WTC11 (cell line): ENCODE measurements around the gene GABRB1. TPM values are rescaled to one million over a fixed set of nuclear protein-coding genes. Genes with fewer than 3 reads are reported as not detected.

ENCODE experiments used
- ATAC-seq: fragments of 200-7000 bp; cut with Tn5 transposase; 2 replicates; pipeline ENCODE4 v1.10.0; 2021; ENCODE audit warnings: mild to moderate bottlenecking, moderate library complexity
- CTCF ChIA-PET: fragments of 300-600 bp; sonication (Branson Sonifier 250); formaldehyde crosslinking; loops from one replicate; lab custom pipeline; 2021; ENCODE audit warnings: antibody characterized with exemption; lab: Charles Lee
- POLR2A ChIA-PET: fragments of 350-600 bp; sonication (Branson Sonifier 250); formaldehyde crosslinking; loops from one replicate; lab custom pipeline; 2021; ENCODE audit warnings: antibody characterized with exemption; lab: Charles Lee
- DNase-seq: peaks from one replicate; pipeline ENCODE4 v3.0.0; 2021; ENCODE audit warnings: low spot score
- H3K27ac Mint-ChIP-seq: 2 replicates; pipeline ENCODE4 v1.8.0; 2021; ENCODE audit warnings: mixed read lengths
- H3K27me3 Mint-ChIP-seq: 2 replicates; pipeline ENCODE4 v1.8.0; 2021; ENCODE audit warnings: low read depth, mild to moderate bottlenecking, moderate library complexity, mixed read lengths
- H3K36me3 Mint-ChIP-seq: 2 replicates; pipeline ENCODE4 v1.8.0; 2021; ENCODE audit warnings: mixed read lengths
- H3K4me1 Mint-ChIP-seq: 2 replicates; pipeline ENCODE4 v1.8.0; 2022; ENCODE audit warnings: mixed read lengths
- H3K4me3 Mint-ChIP-seq: 2 replicates; pipeline ENCODE4 v1.8.0; 2021; ENCODE audit warnings: mild to moderate bottlenecking, moderate library complexity, mixed read lengths
- H3K9me3 Mint-ChIP-seq: 2 replicates; pipeline ENCODE4 v1.8.0; 2021; ENCODE audit warnings: mixed read lengths
- ELF4 ChIP-seq: sonication (generic); formaldehyde crosslinking; IDR thresholded peaks from 2 replicates; pipeline ENCODE4 v1.8.1; 2022; ENCODE audit warnings: low read depth, mild to moderate bottlenecking, moderate library complexity, missing genetic modification reagents
- FOXK1 ChIP-seq: sonication (generic); formaldehyde crosslinking; IDR thresholded peaks from 2 replicates; pipeline ENCODE4 v1.8.0; 2022; ENCODE audit warnings: mild to moderate bottlenecking, moderate library complexity, missing genetic modification reagents
- GRHL2 ChIP-seq: fragments of 250-450 bp; sonication (Bioruptor Pico); IDR thresholded peaks from 2 replicates; pipeline ENCODE4 v1.8.0; 2022; ENCODE audit warnings: mild to moderate bottlenecking, moderate library complexity; ENCODE audit not compliant: insufficient replicate concordance, severe bottlenecking
- MYBL2 ChIP-seq: sonication (generic); formaldehyde crosslinking; IDR thresholded peaks from 2 replicates; pipeline ENCODE4 v1.8.1; 2023; ENCODE audit warnings: mild to moderate bottlenecking, moderate library complexity, missing genetic modification reagents
- OVOL2 ChIP-seq: fragments of 250-450 bp; sonication (Bioruptor Pico); IDR thresholded peaks from 2 replicates; pipeline ENCODE4 v1.9.0; 2021; ENCODE audit warnings: mild to moderate bottlenecking, borderline replicate concordance
- SMAD3 ChIP-seq: sonication (generic); formaldehyde crosslinking; IDR thresholded peaks from 2 replicates; pipeline ENCODE4 v1.8.0; 2022; ENCODE audit warnings: missing genetic modification reagents, mild to moderate bottlenecking, borderline replicate concordance
- SOX15 ChIP-seq: fragments of 250-450 bp; sonication (Bioruptor Pico); IDR thresholded peaks from 2 replicates; pipeline ENCODE4 v1.9.0; 2021; ENCODE audit warnings: mild to moderate bottlenecking
- TCF7 ChIP-seq: sonication (generic); formaldehyde crosslinking; IDR thresholded peaks from 2 replicates; pipeline ENCODE4 v1.8.0; 2022; ENCODE audit warnings: mild to moderate bottlenecking, low read depth, missing genetic modification reagents, moderate library complexity
- ZNF121 ChIP-seq: sonication (generic); formaldehyde crosslinking; IDR thresholded peaks from 2 replicates; pipeline ENCODE4 v1.8.0; 2023; ENCODE audit warnings: missing genetic modification reagents
- ZNF219 ChIP-seq: sonication (generic); formaldehyde crosslinking; IDR thresholded peaks from 2 replicates; pipeline ENCODE4 v1.8.0; 2023; ENCODE audit warnings: missing genetic modification reagents, mild to moderate bottlenecking, borderline replicate concordance
- ZNF416 ChIP-seq: fragments of 250-450 bp; sonication (Bioruptor Pico); IDR thresholded peaks from 2 replicates; pipeline ENCODE4 v1.9.0; 2021; ENCODE audit warnings: mild to moderate bottlenecking, inconsistent platforms
- total RNA-seq: library from RNA; stranded (reverse); gene quantifications from 3 replicates; pipeline ENCODE4 v1.2.3, GENCODE V29; 2021
- TF ChIP-seq, protein P1 (sequence below): sonication (generic); formaldehyde crosslinking; IDR thresholded peaks from 2 replicates; pipeline ENCODE4 v1.8.1; 2022; ENCODE audit warnings: mild to moderate bottlenecking, moderate library complexity, missing genetic modification reagents
- TF ChIP-seq, protein P2 (sequence below): sonication (generic); formaldehyde crosslinking; IDR thresholded peaks from 2 replicates; pipeline ENCODE4 v1.8.1; 2023; ENCODE audit warnings: mild to moderate bottlenecking, missing genetic modification reagents, borderline replicate concordance
- TF ChIP-seq, protein P3 (sequence below): sonication (generic); formaldehyde crosslinking; IDR thresholded peaks from 2 replicates; pipeline ENCODE4 v1.8.0; 2023; ENCODE audit warnings: mild to moderate bottlenecking, missing genetic modification reagents
- TF ChIP-seq, protein P4 (sequence below): sonication (generic); formaldehyde crosslinking; IDR thresholded peaks from 2 replicates; pipeline ENCODE4 v1.8.1; 2023; ENCODE audit warnings: mild to moderate bottlenecking, missing genetic modification reagents
- TF ChIP-seq, protein P5 (sequence below): fragments of 250-450 bp; sonication (Bioruptor Pico); IDR thresholded peaks from 2 replicates; pipeline ENCODE4 v1.9.0; 2021; ENCODE audit warnings: moderate library complexity, mild to moderate bottlenecking, inconsistent platforms, borderline replicate concordance
- TF ChIP-seq, protein P6 (sequence below): sonication (generic); formaldehyde crosslinking; IDR thresholded peaks from 2 replicates; pipeline ENCODE4 v1.8.0; 2022; ENCODE audit warnings: mild to moderate bottlenecking, missing genetic modification reagents

GABRB1 gene
- total RNA-seq, 1 experiment from 2014 or later = 0.66 TPM

DNA sequence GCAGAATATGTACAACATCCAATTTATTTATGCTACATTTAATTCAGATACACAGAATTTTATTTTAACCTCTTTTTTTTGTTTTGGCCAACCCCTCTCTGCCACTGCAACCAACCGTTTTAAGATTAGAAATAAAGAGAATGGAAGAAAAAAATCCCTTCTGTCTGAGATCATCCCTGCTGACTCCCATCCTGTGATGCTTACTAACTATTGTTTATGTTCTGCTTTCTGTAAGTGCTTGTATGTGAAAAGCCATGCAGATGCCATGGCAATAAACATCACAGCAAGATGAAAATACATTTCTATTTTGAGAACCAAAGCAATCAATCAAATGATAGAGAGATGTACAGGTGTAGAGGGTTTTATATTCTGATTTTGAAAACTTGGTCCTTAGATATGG lies 70.1 kb downstream of the GABRB1 start:
- Mint-ChIP-seq H3K27ac (no peak overlapping the region), H3K9me3 (no peaks in the 10 kb centered on the region), H3K4me3 (no peak overlapping the region), H3K36me3 (no peaks in the 10 kb centered on the region), H3K27me3 (0 out of 2 replicates have a peak, but pooled peaks cover 4% of the 10 kb centered on the region), H3K4me1 (0 out of 2 replicates have a peak, but pooled peaks cover 3% of the 10 kb centered on the region)
- ChIA-PET CTCF (no interaction called here), POLR2A (no interaction called here)
- DNase-seq = no peak
- TF ChIP-seq OVOL2 (CRISPR knock-in tag) (no peak), FOXK1 (CRISPR knock-in tag) (no peak), ZNF219 (CRISPR knock-in tag) (no peak), ELF4 (CRISPR knock-in tag) (no peak), MYBL2 (CRISPR knock-in tag) (no peak), ZNF121 (CRISPR knock-in tag) (no peak), SMAD3 (CRISPR knock-in tag) (no peak), ZNF416 (CRISPR knock-in tag) (no peak), SOX15 (no peak), GRHL2 (CRISPR knock-in tag) (no peak)
- TF ChIP-seq, protein P1, sequence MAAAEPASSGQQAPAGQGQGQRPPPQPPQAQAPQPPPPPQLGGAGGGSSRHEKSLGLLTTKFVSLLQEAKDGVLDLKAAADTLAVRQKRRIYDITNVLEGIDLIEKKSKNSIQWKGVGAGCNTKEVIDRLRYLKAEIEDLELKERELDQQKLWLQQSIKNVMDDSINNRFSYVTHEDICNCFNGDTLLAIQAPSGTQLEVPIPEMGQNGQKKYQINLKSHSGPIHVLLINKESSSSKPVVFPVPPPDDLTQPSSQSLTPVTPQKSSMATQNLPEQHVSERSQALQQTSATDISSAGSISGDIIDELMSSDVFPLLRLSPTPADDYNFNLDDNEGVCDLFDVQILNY (CRISPR knock-in tag) = no peak
- TF ChIP-seq, protein P2, sequence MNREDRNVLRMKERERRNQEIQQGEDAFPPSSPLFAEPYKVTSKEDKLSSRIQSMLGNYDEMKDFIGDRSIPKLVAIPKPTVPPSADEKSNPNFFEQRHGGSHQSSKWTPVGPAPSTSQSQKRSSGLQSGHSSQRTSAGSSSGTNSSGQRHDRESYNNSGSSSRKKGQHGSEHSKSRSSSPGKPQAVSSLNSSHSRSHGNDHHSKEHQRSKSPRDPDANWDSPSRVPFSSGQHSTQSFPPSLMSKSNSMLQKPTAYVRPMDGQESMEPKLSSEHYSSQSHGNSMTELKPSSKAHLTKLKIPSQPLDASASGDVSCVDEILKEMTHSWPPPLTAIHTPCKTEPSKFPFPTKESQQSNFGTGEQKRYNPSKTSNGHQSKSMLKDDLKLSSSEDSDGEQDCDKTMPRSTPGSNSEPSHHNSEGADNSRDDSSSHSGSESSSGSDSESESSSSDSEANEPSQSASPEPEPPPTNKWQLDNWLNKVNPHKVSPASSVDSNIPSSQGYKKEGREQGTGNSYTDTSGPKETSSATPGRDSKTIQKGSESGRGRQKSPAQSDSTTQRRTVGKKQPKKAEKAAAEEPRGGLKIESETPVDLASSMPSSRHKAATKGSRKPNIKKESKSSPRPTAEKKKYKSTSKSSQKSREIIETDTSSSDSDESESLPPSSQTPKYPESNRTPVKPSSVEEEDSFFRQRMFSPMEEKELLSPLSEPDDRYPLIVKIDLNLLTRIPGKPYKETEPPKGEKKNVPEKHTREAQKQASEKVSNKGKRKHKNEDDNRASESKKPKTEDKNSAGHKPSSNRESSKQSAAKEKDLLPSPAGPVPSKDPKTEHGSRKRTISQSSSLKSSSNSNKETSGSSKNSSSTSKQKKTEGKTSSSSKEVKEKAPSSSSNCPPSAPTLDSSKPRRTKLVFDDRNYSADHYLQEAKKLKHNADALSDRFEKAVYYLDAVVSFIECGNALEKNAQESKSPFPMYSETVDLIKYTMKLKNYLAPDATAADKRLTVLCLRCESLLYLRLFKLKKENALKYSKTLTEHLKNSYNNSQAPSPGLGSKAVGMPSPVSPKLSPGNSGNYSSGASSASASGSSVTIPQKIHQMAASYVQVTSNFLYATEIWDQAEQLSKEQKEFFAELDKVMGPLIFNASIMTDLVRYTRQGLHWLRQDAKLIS (CRISPR knock-in tag) = no peak
- TF ChIP-seq, protein P3, sequence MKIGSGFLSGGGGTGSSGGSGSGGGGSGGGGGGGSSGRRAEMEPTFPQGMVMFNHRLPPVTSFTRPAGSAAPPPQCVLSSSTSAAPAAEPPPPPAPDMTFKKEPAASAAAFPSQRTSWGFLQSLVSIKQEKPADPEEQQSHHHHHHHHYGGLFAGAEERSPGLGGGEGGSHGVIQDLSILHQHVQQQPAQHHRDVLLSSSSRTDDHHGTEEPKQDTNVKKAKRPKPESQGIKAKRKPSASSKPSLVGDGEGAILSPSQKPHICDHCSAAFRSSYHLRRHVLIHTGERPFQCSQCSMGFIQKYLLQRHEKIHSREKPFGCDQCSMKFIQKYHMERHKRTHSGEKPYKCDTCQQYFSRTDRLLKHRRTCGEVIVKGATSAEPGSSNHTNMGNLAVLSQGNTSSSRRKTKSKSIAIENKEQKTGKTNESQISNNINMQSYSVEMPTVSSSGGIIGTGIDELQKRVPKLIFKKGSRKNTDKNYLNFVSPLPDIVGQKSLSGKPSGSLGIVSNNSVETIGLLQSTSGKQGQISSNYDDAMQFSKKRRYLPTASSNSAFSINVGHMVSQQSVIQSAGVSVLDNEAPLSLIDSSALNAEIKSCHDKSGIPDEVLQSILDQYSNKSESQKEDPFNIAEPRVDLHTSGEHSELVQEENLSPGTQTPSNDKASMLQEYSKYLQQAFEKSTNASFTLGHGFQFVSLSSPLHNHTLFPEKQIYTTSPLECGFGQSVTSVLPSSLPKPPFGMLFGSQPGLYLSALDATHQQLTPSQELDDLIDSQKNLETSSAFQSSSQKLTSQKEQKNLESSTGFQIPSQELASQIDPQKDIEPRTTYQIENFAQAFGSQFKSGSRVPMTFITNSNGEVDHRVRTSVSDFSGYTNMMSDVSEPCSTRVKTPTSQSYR (CRISPR knock-in tag) = no peak
- no peak for ATAC-seq

DNA sequence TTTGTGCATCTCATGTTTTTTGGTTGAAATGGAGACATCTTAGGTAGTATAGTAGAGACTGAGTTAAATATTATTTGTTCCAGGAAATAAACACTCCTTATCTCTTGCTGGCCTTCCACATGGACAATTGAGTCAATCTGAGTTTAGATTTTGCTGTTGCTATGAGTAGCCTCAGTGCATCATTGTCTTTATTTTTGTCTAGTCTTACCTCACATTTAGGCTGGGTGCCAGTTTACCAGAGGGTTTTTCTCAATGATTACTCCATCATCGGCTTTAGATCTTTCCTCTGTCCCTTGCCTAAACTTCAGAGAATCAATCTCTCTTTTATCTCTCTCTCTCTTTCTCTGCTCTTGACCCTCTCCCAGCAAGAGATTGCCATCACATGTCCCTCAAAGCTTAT lies 73.6 kb downstream of the GABRB1 start:
- no peaks in the 10 kb centered on the region for H3K36me3 Mint-ChIP-seq
- ChIA-PET POLR2A (no interaction called here), CTCF (interaction anchor here (1.1 kb wide), 1 partner anchor 18 kb away, joined by 3 read pairs; no protein-coding TSS in a partner anchor)
- no peak overlapping the region for H3K4me3 Mint-ChIP-seq
- no peaks in the 10 kb centered on the region for H3K4me1 Mint-ChIP-seq
- DNase-seq = no peak
- no peak overlapping the region for H3K27ac Mint-ChIP-seq
- H3K9me3 Mint-ChIP-seq = no peaks in the 10 kb centered on the region
- no peak for ATAC-seq
- 0 out of 2 replicates have a peak, but pooled peaks cover 4% of the 10 kb centered on the region for H3K27me3 Mint-ChIP-seq
- TF ChIP-seq GRHL2 (CRISPR knock-in tag) (no peak), TCF7 (no peak)
- TF ChIP-seq, protein P4, sequence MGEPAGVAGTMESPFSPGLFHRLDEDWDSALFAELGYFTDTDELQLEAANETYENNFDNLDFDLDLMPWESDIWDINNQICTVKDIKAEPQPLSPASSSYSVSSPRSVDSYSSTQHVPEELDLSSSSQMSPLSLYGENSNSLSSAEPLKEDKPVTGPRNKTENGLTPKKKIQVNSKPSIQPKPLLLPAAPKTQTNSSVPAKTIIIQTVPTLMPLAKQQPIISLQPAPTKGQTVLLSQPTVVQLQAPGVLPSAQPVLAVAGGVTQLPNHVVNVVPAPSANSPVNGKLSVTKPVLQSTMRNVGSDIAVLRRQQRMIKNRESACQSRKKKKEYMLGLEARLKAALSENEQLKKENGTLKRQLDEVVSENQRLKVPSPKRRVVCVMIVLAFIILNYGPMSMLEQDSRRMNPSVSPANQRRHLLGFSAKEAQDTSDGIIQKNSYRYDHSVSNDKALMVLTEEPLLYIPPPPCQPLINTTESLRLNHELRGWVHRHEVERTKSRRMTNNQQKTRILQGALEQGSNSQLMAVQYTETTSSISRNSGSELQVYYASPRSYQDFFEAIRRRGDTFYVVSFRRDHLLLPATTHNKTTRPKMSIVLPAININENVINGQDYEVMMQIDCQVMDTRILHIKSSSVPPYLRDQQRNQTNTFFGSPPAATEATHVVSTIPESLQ (CRISPR knock-in tag) = no peak
- TF ChIP-seq, protein P5, sequence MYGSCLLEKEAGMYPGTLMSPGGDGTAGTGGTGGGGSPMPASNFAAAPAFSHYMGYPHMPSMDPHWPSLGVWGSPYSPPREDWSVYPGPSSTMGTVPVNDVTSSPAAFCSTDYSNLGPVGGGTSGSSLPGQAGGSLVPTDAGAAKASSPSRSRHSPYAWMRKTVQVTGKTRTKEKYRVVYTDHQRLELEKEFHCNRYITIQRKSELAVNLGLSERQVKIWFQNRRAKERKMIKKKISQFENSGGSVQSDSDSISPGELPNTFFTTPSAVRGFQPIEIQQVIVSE (CRISPR knock-in tag) = no peak
- TF ChIP-seq, protein P6, sequence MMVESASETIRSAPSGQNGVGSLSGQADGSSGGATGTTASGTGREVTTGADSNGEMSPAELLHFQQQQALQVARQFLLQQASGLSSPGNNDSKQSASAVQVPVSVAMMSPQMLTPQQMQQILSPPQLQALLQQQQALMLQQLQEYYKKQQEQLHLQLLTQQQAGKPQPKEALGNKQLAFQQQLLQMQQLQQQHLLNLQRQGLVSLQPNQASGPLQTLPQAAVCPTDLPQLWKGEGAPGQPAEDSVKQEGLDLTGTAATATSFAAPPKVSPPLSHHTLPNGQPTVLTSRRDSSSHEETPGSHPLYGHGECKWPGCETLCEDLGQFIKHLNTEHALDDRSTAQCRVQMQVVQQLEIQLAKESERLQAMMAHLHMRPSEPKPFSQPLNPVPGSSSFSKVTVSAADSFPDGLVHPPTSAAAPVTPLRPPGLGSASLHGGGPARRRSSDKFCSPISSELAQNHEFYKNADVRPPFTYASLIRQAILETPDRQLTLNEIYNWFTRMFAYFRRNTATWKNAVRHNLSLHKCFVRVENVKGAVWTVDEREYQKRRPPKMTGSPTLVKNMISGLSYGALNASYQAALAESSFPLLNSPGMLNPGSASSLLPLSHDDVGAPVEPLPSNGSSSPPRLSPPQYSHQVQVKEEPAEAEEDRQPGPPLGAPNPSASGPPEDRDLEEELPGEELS = no peak
